HCT116 (cell line): Measurements from ENCODE around the gene NARS2. TPM values are rescaled to one million over a fixed set of nuclear protein-coding genes. Genes with fewer than 3 reads are reported as not detected.
"Not testable (repeated sequence)": the region's sequence is repeated elsewhere in the genome, so short reads cannot be mapped to it uniquely, and the experiment has no call there.

Experiments
- ATAC-seq: fragments of 200-7000 bp; cut with Tn5 transposase; 2 replicates; pipeline ENCODE4 v1.9.1; 2020; ENCODE audit warnings: mild to moderate bottlenecking, moderate library complexity
- BruUV-seq: library from RNA; stranded (reverse); fragments of 400-500 nt; replicated peaks from 2 replicates; lab custom pipeline; 2021; lab: Mats Ljungman, UMichigan
- CTCF ChIA-PET: fragments of 300-600 bp; sonication (Branson Sonifier 250); formaldehyde crosslinking; loops from one replicate; lab custom pipeline; 2021; ENCODE audit warnings: antibody characterized with exemption; lab: Charles Lee
- POLR2A ChIA-PET: fragments of 300-600, 350-600 bp; sonication (Branson Sonifier 250); formaldehyde crosslinking; loops from one replicate; lab custom pipeline; 2021; ENCODE audit warnings: antibody characterized with exemption; lab: Charles Lee
- RAD21 ChIA-PET, 2 experiments: fragments of 300-600 bp; sonication (Branson Sonifier 250); formaldehyde crosslinking; loops; one replicate each; lab custom pipeline; 2023; ENCODE audit warnings: low total read pairs in 2 of 2; ENCODE audit not compliant: uncharacterized antibody in 2 of 2, unreplicated experiment in 2 of 2, low non-redundant PET in 1 of 2; lab: Charles Lee
- DNase-seq: peaks from one replicate; pipeline ENCODE4 v3.0.0-alpha.2; 2010; ENCODE audit warnings: low read depth, low spot score
- H2AFZ ChIP-seq: fragments of 200-600 bp; shearing (Covaris generic), sonication (generic); 2 replicates; pipeline ENCODE4 v1.6.1; 2017; ENCODE audit warnings: low read depth, mixed run types, mixed read lengths, antibody characterized with exemption, low read length; ENCODE audit not compliant: poor library complexity, severe bottlenecking
- H3K27ac ChIP-seq: 2 replicates; pipeline ENCODE4 v1.5.1; 2012; ENCODE audit warnings: low read depth, low read length
- H3K27me3 ChIP-seq: fragments of 200-600 bp; sonication (generic); 2 replicates; pipeline ENCODE4 v1.6.1; 2016; ENCODE audit warnings: mixed run types, low read length, mixed read lengths; ENCODE audit not compliant: insufficient read depth
- H3K36me3 ChIP-seq, 2 experiments: fragments of 200-500 bp in 1 of 2; fragments of 200-600 bp in 1 of 2; sonication (Bioruptor generic) in 1 of 2; sonication (generic) in 1 of 2; 2 replicates each; pipeline versions ENCODE4 v1.5.1 to v1.6.1; 2014 to 2016; ENCODE audit warnings: low read length in 2 of 2, inconsistent platforms in 1 of 2, mixed read lengths in 1 of 2, mixed run types in 1 of 2; ENCODE audit not compliant: insufficient read depth in 2 of 2, control insufficient read depth in 1 of 2
- H3K4me1 ChIP-seq, 2 experiments: fragments of 200-600 bp in 1 of 2; sonication (generic) in 1 of 2; 2 replicates each; pipeline versions ENCODE4 v1.5.1 to v1.6.1; 2012 to 2017; ENCODE audit warnings: low read length in 2 of 2, inconsistent platforms in 1 of 2, mild to moderate bottlenecking in 1 of 2, mixed read lengths in 1 of 2, mixed run types in 1 of 2, moderate library complexity in 1 of 2; ENCODE audit not compliant: insufficient read depth in 2 of 2, control insufficient read depth in 1 of 2
- H3K4me2 ChIP-seq: fragments of 200-600 bp; sonication (generic); 2 replicates; pipeline ENCODE4 v1.6.1; 2017; ENCODE audit warnings: mixed run types, low read length, mixed read lengths
- H3K4me3 ChIP-seq, 2 experiments: fragments of 200-600 bp in 1 of 2; sonication (generic) in 1 of 2; replicated peaks in 1 of 2; 2 replicates each; pipeline ENCODE4 v1.5.1; 2011 to 2016; ENCODE audit warnings: low read length in 2 of 2, control low read depth in 1 of 2, low read depth in 1 of 2, mild to moderate bottlenecking in 1 of 2, mixed read lengths in 1 of 2, mixed run types in 1 of 2
- H3K79me2 ChIP-seq: fragments of 200-600 bp; sonication (generic); 2 replicates; pipeline ENCODE4 v1.6.1; 2017; ENCODE audit warnings: mild to moderate bottlenecking, mixed run types, low read length, moderate library complexity, mixed read lengths; ENCODE audit not compliant: insufficient read depth
- H3K9ac ChIP-seq: fragments of 200-600 bp; sonication (generic); 2 replicates; pipeline ENCODE4 v1.6.1; 2016; ENCODE audit warnings: low read length, mixed read lengths
- H3K9me2 ChIP-seq: fragments of 200-600 bp; sonication (generic), shearing (Covaris generic); 2 replicates; pipeline ENCODE4 v1.6.1; 2017; ENCODE audit warnings: mixed run types, mild to moderate bottlenecking, moderate library complexity; ENCODE audit not compliant: insufficient read depth
- H3K9me3 ChIP-seq, 2 experiments: fragments of 200-500 bp in 1 of 2; fragments of 200-600 bp in 1 of 2; sonication (Bioruptor generic) in 1 of 2; sonication (generic) in 1 of 2; 2 replicates each; pipeline ENCODE4 v1.6.1; 2014 to 2017; ENCODE audit warnings: low read length in 2 of 2, mixed read lengths in 2 of 2, inconsistent platforms in 1 of 2, low read depth in 1 of 2, mild to moderate bottlenecking in 1 of 2, mixed run types in 1 of 2, moderate library complexity in 1 of 2; ENCODE audit not compliant: control insufficient read depth in 1 of 2, insufficient read depth in 1 of 2
- H4K20me1 ChIP-seq: fragments of 200-600 bp; sonication (generic), shearing (Covaris generic); 2 replicates; pipeline ENCODE4 v1.6.1; 2017; ENCODE audit warnings: mixed run types, mild to moderate bottlenecking, moderate library complexity; ENCODE audit not compliant: insufficient read depth
- CEBPB ChIP-seq: IDR thresholded peaks from 2 replicates; pipeline ENCODE4 v1.6.1; 2012; ENCODE audit warnings: low read depth
- CTCF ChIP-seq, 3 experiments: fragments of 200-600 bp in 1 of 3; sonication (generic) in 1 of 3; IDR thresholded peaks in 2 of 3; conservative IDR thresholded peaks in 1 of 3; 2 replicates each; pipeline ENCODE4 v1.5.1; 2012 to 2017; ENCODE audit warnings: low read depth in 2 of 3, low read length in 2 of 3, antibody characterized with exemption in 1 of 3, borderline replicate concordance in 1 of 3, control low read depth in 1 of 3, mild to moderate bottlenecking in 1 of 3, mixed read lengths in 1 of 3, mixed run types in 1 of 3, moderate library complexity in 1 of 3; ENCODE audit not compliant: insufficient read depth in 1 of 3
- EZH2 ChIP-seq: fragments of 200-600 bp; sonication (generic); IDR thresholded peaks from 2 replicates; pipeline ENCODE4 v1.6.1; 2017; ENCODE audit warnings: antibody characterized with exemption, mixed run types
- FOSL1 ChIP-seq: IDR thresholded peaks from 2 replicates; pipeline ENCODE4 v1.6.1; 2012; ENCODE audit warnings: low read depth
- JUND ChIP-seq: IDR thresholded peaks from 2 replicates; pipeline ENCODE4 v1.6.1; 2012
- MAX ChIP-seq: IDR thresholded peaks from 2 replicates; pipeline ENCODE4 v1.6.1; 2012
- POLR2AphosphoS5 ChIP-seq: IDR thresholded peaks from 2 replicates; pipeline ENCODE4 v1.6.1; 2011; ENCODE audit warnings: mild to moderate bottlenecking, low read depth, low read length, moderate library complexity
- RAD21 ChIP-seq: IDR thresholded peaks from 2 replicates; pipeline ENCODE4 v1.6.1; 2012; ENCODE audit warnings: low read depth, mild to moderate bottlenecking
- SRF ChIP-seq: IDR thresholded peaks from 2 replicates; pipeline ENCODE4 v1.6.1; 2012; ENCODE audit warnings: low read depth
- TCF7L2 ChIP-seq: IDR thresholded peaks from 2 replicates; pipeline ENCODE4 v1.7.0; 2011; ENCODE audit warnings: borderline replicate concordance, inconsistent platforms; ENCODE audit not compliant: insufficient read depth, insufficient read length; ENCODE audit errors: extremely low read depth
- YY1 ChIP-seq: IDR thresholded peaks from 2 replicates; pipeline ENCODE4 v1.6.1; 2011; ENCODE audit warnings: low read length, low read depth, moderate library complexity, mild to moderate bottlenecking; ENCODE audit not compliant: insufficient replicate concordance; ENCODE audit errors: extremely low read depth
- ZBTB33 ChIP-seq: IDR thresholded peaks from 2 replicates; pipeline ENCODE4 v1.6.1; 2011; ENCODE audit warnings: mild to moderate bottlenecking, low read length, moderate library complexity; ENCODE audit not compliant: insufficient replicate concordance; ENCODE audit errors: extremely low read depth
- ZFX ChIP-seq: fragments of 450-650 bp; IDR thresholded peaks from 2 replicates; pipeline ENCODE4 v1.6.1; 2017
- intact Hi-C: fragments of 100-400 bp; cut with micrococcal nuclease; formaldehyde crosslinking; loops from 2 replicates; pipeline ENCODE4 v1.10.0; 2022
- total RNA-seq: library from RNA; stranded (reverse); gene quantifications from one replicate; pipeline ENCODE4 v1.2.1, GENCODE V29; 2021; ENCODE audit not compliant: unreplicated experiment

The NARS2 gene
- total RNA-seq, 1 experiment from 2014 or later: 26.0 TPM

GRCh38 chr11:78564490-78565467 is 9.9 kb downstream of the NARS2 start:
- Histone ChIP-seq H4K20me1 (no peaks in the 10 kb centered on the region; the same call in 1 of the 2 replicates), H3K9me2 (no peaks in the 10 kb centered on the region), H2AFZ (no peak overlapping the region), H3K4me2 (no peak overlapping the region), H3K4me1 (peaks cover 0 to 7% of the 10 kb centered on the region in 2 experiments; a peak in 2 of 4 replicates), H3K27me3 (no peaks in the 10 kb centered on the region), H3K9ac (no peak overlapping the region), H3K4me3 (no peak overlapping the region), H3K36me3 (peaks cover 19 to 34% of the 10 kb centered on the region in 2 experiments; a peak in 3 of 4 replicates), H3K79me2 (peaks cover 47% of the 10 kb centered on the region), H3K9me3 (no peaks in the 10 kb centered on the region), H3K27ac (no peak overlapping the region)
- TSS peak; percentile 2 for BruUV-seq
- peak; percentile 60; the same call in 1 of the 2 replicates for ATAC-seq
- intact Hi-C loops: loop anchor here (1.0 to 5.0 kb wide), 3 partner anchors 148 to 787 kb away; partner anchors contain the start of gene GAB2
- POLR2A ChIA-PET: interaction anchor here (1.6 kb wide), 1 partner anchor 9 kb away, joined by 5 read pairs; the partner anchor contains the start of gene NARS2
- TF ChIP-seq POLR2AphosphoS5 (no peak), EZH2 (no peak), CEBPB (no peak), MAX (no peak), TCF7L2 (no peak), CTCF (IDR thresholded peaks at IDR 0.05 in 2 of 3, conservative IDR thresholded peaks at IDR 0.05 in 1 of 3; ENCODE audit: borderline replicate concordance in 1 of 3, insufficient read depth in 1 of 3, low read depth in 2 of 3, low read length in 2 of 3) (peak; percentile 51 to 71 (median 66)), YY1 (no peak), SRF (no peak), ZFX (no peak), JUND (no peak), RAD21 (peak; percentile 75), FOSL1 (no peak), ZBTB33 (no peak)
- DNase-seq: peak; percentile 51
- CTCF ChIA-PET: interaction anchor here (0.6 to 2.5 kb wide), 22 partner anchors 9 to 788 kb away, joined by 3 to 51 read pairs (median 3); partner anchors contain the start of genes ALG8 and NARS2
- RAD21 ChIA-PET: interaction anchor here (0.6 to 2.1 kb wide), 3 partner anchors 193 to 337 kb away, joined by 3 to 9 read pairs (median 5); no protein-coding TSS in a partner anchor

- H3K4me2 ChIP-seq, BruUV-seq, H3K9me3 ChIP-seq, H2AFZ ChIP-seq, H3K4me1 ChIP-seq, H3K9me2 ChIP-seq, H3K27me3 ChIP-seq, H3K27ac ChIP-seq, H3K4me3 ChIP-seq, DNase-seq, H3K9ac ChIP-seq, H4K20me1 ChIP-seq: not testable (repeated sequence)
- Histone ChIP-seq H3K79me2 (peaks cover 55% of the 10 kb centered on the region), H3K36me3 (peaks cover 19 to 38% of the 10 kb centered on the region in 2 experiments; a peak in 3 of 4 replicates)
- peak; percentile 22; the same call in 1 of the 2 replicates for ATAC-seq
- ChIA-PET CTCF (interaction anchor here (0.8 to 2.5 kb wide), 18 partner anchors 10 to 788 kb away, joined by 3 to 51 read pairs (median 4); partner anchors contain the start of genes ALG8 and NARS2), RAD21 (interaction anchor here (0.6 to 2.1 kb wide), 3 partner anchors 192 to 336 kb away, joined by 3 to 9 read pairs (median 5); no protein-coding TSS in a partner anchor), POLR2A (interaction anchor here (1.6 kb wide), 1 partner anchor 10 kb away, joined by 5 read pairs; the partner anchor contains the start of gene NARS2)
- intact Hi-C loops: loop anchor here (1.0 to 5.0 kb wide), 3 partner anchors 147 to 787 kb away; partner anchors contain the start of gene GAB2
These were observed 10.6 kb downstream of the NARS2 start for GRCh38 chr11:78564037-78564436.
